H9 (cell line): ENCODE results near the gene NPAS3. TPM values are rescaled to one million over a fixed set of nuclear protein-coding genes. Genes with fewer than 3 reads are reported as not detected.

Source experiments
- DNase-seq: peaks from one replicate; pipeline ENCODE4 v3.0.0-alpha.2; 2017
- H2AFZ ChIP-seq: one replicate; pipeline ENCODE4 v1.6.1; 2013; ENCODE audit warnings: mild to moderate bottlenecking, low read length, control low read depth, moderate library complexity
- H2AK5ac ChIP-seq: 2 replicates; pipeline ENCODE4 v1.6.1; 2013; ENCODE audit warnings: low read length, control low read depth, mixed read lengths; ENCODE audit not compliant: insufficient read length
- H2BK120ac ChIP-seq: one replicate; pipeline ENCODE4 v1.6.1; 2013; ENCODE audit warnings: low read depth, mild to moderate bottlenecking, low read length, control low read depth, inconsistent platforms; ENCODE audit not compliant: poor library complexity, severe bottlenecking
- H2BK12ac ChIP-seq: 2 replicates; pipeline ENCODE4 v1.6.1; 2013; ENCODE audit warnings: low read length, control low read depth, mixed read lengths, low read depth; ENCODE audit not compliant: insufficient read length
- H2BK15ac ChIP-seq: 2 replicates; pipeline ENCODE4 v1.6.1; 2013; ENCODE audit warnings: low read depth, low read length, control low read depth
- H2BK20ac ChIP-seq: one replicate; pipeline ENCODE4 v1.6.1; 2013; ENCODE audit warnings: low read depth, mild to moderate bottlenecking, low read length, control low read depth, inconsistent platforms; ENCODE audit not compliant: poor library complexity, severe bottlenecking
- H2BK5ac ChIP-seq: 2 replicates; pipeline ENCODE4 v1.6.1; 2013; ENCODE audit warnings: low read length, control low read depth, mixed read lengths; ENCODE audit not compliant: insufficient read length
- H3K14ac ChIP-seq: 2 replicates; pipeline ENCODE4 v1.6.1; 2013; ENCODE audit warnings: low read length, control low read depth; ENCODE audit not compliant: insufficient read depth
- H3K18ac ChIP-seq: 2 replicates; pipeline ENCODE4 v1.6.1; 2013; ENCODE audit warnings: low read depth, mild to moderate bottlenecking, mixed read lengths, low read length, control low read depth; ENCODE audit not compliant: insufficient read length
- H3K23ac ChIP-seq: 2 replicates; pipeline ENCODE4 v1.6.1; 2013; ENCODE audit warnings: low read length, control low read depth, mixed read lengths, low read depth; ENCODE audit not compliant: insufficient read length
- H3K23me2 ChIP-seq: 2 replicates; pipeline ENCODE4 v1.6.1; 2013; ENCODE audit warnings: low read depth, mild to moderate bottlenecking, mixed read lengths, low read length, control low read depth; ENCODE audit not compliant: insufficient read length, poor library complexity, severe bottlenecking
- H3K27ac ChIP-seq: 2 replicates; pipeline ENCODE4 v1.5.1; 2013; ENCODE audit warnings: low read length, control low read depth, mixed read lengths, low read depth; ENCODE audit not compliant: insufficient read length
- H3K27me3 ChIP-seq: 2 replicates; pipeline ENCODE4 v1.6.1; 2013; ENCODE audit warnings: low read length, control low read depth, inconsistent platforms; ENCODE audit not compliant: insufficient read depth
- H3K4ac ChIP-seq: 2 replicates; pipeline ENCODE4 v1.6.1; 2013; ENCODE audit warnings: low read depth, mild to moderate bottlenecking, control low read depth, inconsistent platforms, low read length, moderate library complexity
- H3K4me1 ChIP-seq: 2 replicates; pipeline ENCODE4 v1.6.1; 2013; ENCODE audit warnings: low read length, control low read depth, inconsistent platforms; ENCODE audit not compliant: insufficient read depth
- H3K4me2 ChIP-seq: 2 replicates; pipeline ENCODE4 v1.6.1; 2013; ENCODE audit warnings: low read length, control low read depth, mixed read lengths; ENCODE audit not compliant: insufficient read length, insufficient read depth
- H3K56ac ChIP-seq: 2 replicates; pipeline ENCODE4 v1.6.1; 2013; ENCODE audit warnings: low read depth, mild to moderate bottlenecking, mixed read lengths, low read length, control low read depth; ENCODE audit not compliant: insufficient read length
- H3K79me1 ChIP-seq: 2 replicates; pipeline ENCODE4 v1.6.1; 2013; ENCODE audit warnings: low read depth, mild to moderate bottlenecking, moderate library complexity, low read length, control low read depth, inconsistent platforms; ENCODE audit not compliant: insufficient read depth, poor library complexity, severe bottlenecking
- H3K79me2 ChIP-seq: 2 replicates; pipeline ENCODE4 v1.6.1; 2013; ENCODE audit warnings: low read length, control low read depth, inconsistent platforms; ENCODE audit not compliant: insufficient read depth
- H3K9ac ChIP-seq: 2 replicates; pipeline ENCODE4 v1.6.1; 2013; ENCODE audit warnings: low read length, control low read depth, mixed read lengths; ENCODE audit not compliant: insufficient read length; ENCODE audit errors: extremely low read depth
- H3K9me3 ChIP-seq: one replicate; pipeline ENCODE4 v1.6.1; 2013; ENCODE audit warnings: low read depth, low read length, inconsistent platforms; ENCODE audit not compliant: control insufficient read depth
- H3T11ph ChIP-seq: one replicate; pipeline ENCODE4 v1.6.1; 2013; ENCODE audit warnings: mild to moderate bottlenecking, low read length, control low read depth, inconsistent platforms
- H4K20me1 ChIP-seq: one replicate; pipeline ENCODE4 v1.6.1; 2013; ENCODE audit not compliant: control insufficient read depth, insufficient read length, insufficient read depth
- H4K5ac ChIP-seq: 2 replicates; pipeline ENCODE4 v1.6.1; 2013; ENCODE audit warnings: low read depth, mild to moderate bottlenecking, mixed read lengths, low read length, control low read depth; ENCODE audit not compliant: insufficient read length
- H4K8ac ChIP-seq: replicated peaks from 2 replicates; pipeline ENCODE4 v1.6.1; 2013; ENCODE audit warnings: low read length, control low read depth, mixed read lengths, low read depth; ENCODE audit not compliant: insufficient read length
- H4K91ac ChIP-seq: 2 replicates; pipeline ENCODE4 v1.6.1; 2013; ENCODE audit warnings: low read depth, mild to moderate bottlenecking, moderate library complexity, mixed read lengths, low read length, control low read depth; ENCODE audit not compliant: insufficient read length
- H3K27ac Mint-ChIP-seq, 3 experiments: 2 replicates in 2 of 3; 3 replicates in 1 of 3; pipeline ENCODE4 v1.8.0; 2020 to 2021; ENCODE audit warnings: mixed read lengths in 3 of 3, mild to moderate bottlenecking in 1 of 3, moderate library complexity in 1 of 3
- H3K27me3 Mint-ChIP-seq: 2 replicates; pipeline ENCODE4 v1.8.0; 2021; ENCODE audit warnings: low read depth, mild to moderate bottlenecking, moderate library complexity, mixed read lengths
- H3K36me3 Mint-ChIP-seq, 3 experiments: 2 replicates in 2 of 3; 3 replicates in 1 of 3; pipeline ENCODE4 v1.8.0; 2020 to 2021; ENCODE audit warnings: low read depth in 3 of 3, mixed read lengths in 3 of 3; ENCODE audit not compliant: insufficient read depth in 1 of 3
- H3K4me1 Mint-ChIP-seq, 2 experiments: 2 replicates each; pipeline ENCODE4 v1.8.0; 2020; ENCODE audit warnings: mixed read lengths in 2 of 2
- H3K4me3 Mint-ChIP-seq, 2 experiments: 2 replicates in 1 of 2; 3 replicates in 1 of 2; pipeline ENCODE4 v1.8.0; 2020 to 2021; ENCODE audit warnings: mild to moderate bottlenecking in 2 of 2, mixed read lengths in 2 of 2, moderate library complexity in 1 of 2
- H3K9me3 Mint-ChIP-seq, 2 experiments: 2 replicates in 1 of 2; 3 replicates in 1 of 2; pipeline ENCODE4 v1.8.0; 2020; ENCODE audit warnings: mild to moderate bottlenecking in 2 of 2, mixed read lengths in 2 of 2, moderate library complexity in 1 of 2
- WGBS: extraction: QIAGEN DNeasy Blood & Tissue Kit; methylation state at CpG from one replicate; pipeline ENCODE4 v1.1.7; 2013; ENCODE audit warnings: missing lambda C conversion rate, low lambda C conversion rate, mixed read lengths; ENCODE audit not compliant: insufficient read length; ENCODE audit errors: extremely low coverage; 5-methylcytosine and 5-hydroxymethylcytosine counted together
- total RNA-seq: library from RNA; stranded (reverse); gene quantifications from 2 replicates; pipeline ENCODE4 v1.2.1, GENCODE V29; 2021
- TF ChIP-seq, protein P1 (sequence below): fragments of 200-600 bp; sonication (generic); conservative IDR thresholded peaks from 3 replicates; pipeline ENCODE4 v1.8.0; 2021; ENCODE audit warnings: antibody characterized with exemption, mild to moderate bottlenecking

Gene NPAS3
- total RNA-seq, 1 experiment from 2014 or later = 0.17 TPM

DNA sequence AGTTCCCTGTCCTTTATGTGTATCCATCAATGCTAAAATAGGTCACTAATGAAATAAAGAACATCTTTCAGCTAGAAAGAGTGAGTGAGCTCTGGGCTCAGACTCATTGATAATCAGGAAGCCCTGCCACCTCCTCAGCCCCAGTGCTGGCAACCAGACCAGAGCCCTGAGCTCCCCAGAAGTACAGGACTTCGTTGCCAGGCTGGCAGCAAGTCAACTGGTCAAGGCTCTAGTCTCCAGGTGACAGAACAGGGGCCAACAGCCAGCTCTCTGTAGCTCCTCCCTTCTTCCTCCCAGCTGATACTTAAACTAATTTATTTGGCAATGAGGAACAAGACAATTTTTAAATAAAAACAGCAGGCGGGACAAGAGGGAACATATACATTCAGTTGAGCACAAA is 866.9 kb downstream of the NPAS3 start:
- no CpG with 5 or more reads among the region's 2 CpGs for WGBS
- no peaks in the 10 kb centered on the region for H3K23me2 ChIP-seq
- no peaks in the 10 kb centered on the region for H3K4me1 ChIP-seq
- Mint-ChIP-seq H3K4me3 (no peak overlapping the region), H3K27ac (no peak overlapping the region), H3K9me3 (no peaks in the 10 kb centered on the region; a peak in 1 of 5 replicates), H3K36me3 (peaks cover 0 to 2% (median 0%) of the 10 kb centered on the region in 3 experiments; a peak in 3 of 7 replicates), H3K4me1 (peaks cover 10 to 15% of the 10 kb centered on the region in 2 experiments), H3K27me3 (no peaks in the 10 kb centered on the region)
- no peak overlapping the region for H2BK20ac ChIP-seq
- no peak overlapping the region for H4K91ac ChIP-seq
- no peak overlapping the region for H2AK5ac ChIP-seq
- no peak overlapping the region for H4K5ac ChIP-seq
- no peaks in the 10 kb centered on the region for H4K20me1 ChIP-seq
- no peak overlapping the region for H2BK15ac ChIP-seq
- H2BK12ac ChIP-seq = no peak overlapping the region
- no peak overlapping the region for H3K18ac ChIP-seq
- no peak overlapping the region for H4K8ac ChIP-seq
- H3K23ac ChIP-seq = no peak overlapping the region
- no peak overlapping the region for H3K27ac ChIP-seq
- no peak overlapping the region for H3K4me2 ChIP-seq
- H3K9me3 ChIP-seq = no peaks in the 10 kb centered on the region
- no peaks in the 10 kb centered on the region for H3K79me1 ChIP-seq
- no peak overlapping the region for H2BK5ac ChIP-seq
- H3K79me2 ChIP-seq = no peaks in the 10 kb centered on the region
- no peak overlapping the region for H2BK120ac ChIP-seq
- H3T11ph ChIP-seq = no peak overlapping the region
- TF ChIP-seq, protein P1, sequence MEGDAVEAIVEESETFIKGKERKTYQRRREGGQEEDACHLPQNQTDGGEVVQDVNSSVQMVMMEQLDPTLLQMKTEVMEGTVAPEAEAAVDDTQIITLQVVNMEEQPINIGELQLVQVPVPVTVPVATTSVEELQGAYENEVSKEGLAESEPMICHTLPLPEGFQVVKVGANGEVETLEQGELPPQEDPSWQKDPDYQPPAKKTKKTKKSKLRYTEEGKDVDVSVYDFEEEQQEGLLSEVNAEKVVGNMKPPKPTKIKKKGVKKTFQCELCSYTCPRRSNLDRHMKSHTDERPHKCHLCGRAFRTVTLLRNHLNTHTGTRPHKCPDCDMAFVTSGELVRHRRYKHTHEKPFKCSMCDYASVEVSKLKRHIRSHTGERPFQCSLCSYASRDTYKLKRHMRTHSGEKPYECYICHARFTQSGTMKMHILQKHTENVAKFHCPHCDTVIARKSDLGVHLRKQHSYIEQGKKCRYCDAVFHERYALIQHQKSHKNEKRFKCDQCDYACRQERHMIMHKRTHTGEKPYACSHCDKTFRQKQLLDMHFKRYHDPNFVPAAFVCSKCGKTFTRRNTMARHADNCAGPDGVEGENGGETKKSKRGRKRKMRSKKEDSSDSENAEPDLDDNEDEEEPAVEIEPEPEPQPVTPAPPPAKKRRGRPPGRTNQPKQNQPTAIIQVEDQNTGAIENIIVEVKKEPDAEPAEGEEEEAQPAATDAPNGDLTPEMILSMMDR = no peak
- no peaks in the 10 kb centered on the region for H3K27me3 ChIP-seq
- H3K14ac ChIP-seq = no peak overlapping the region
- no peak overlapping the region for H3K4ac ChIP-seq
- H3K56ac ChIP-seq = no peak overlapping the region
- H3K9ac ChIP-seq = no peak overlapping the region
- H2AFZ ChIP-seq = no peak overlapping the region
- DNase-seq = no peak
